HUES6 (cell line): Measurements from ENCODE around the gene ERBB4.
"Not testable (repeated sequence)": the region's sequence is repeated elsewhere in the genome, so short reads cannot be mapped to it uniquely, and the experiment has no call there.

ENCODE experiments used
- H3K27ac ChIP-seq: 2 replicates; pipeline ENCODE4 v1.7.0; 2013; ENCODE audit warnings: low read depth, mild to moderate bottlenecking, low read length, inconsistent platforms
- H3K27me3 ChIP-seq: 2 replicates; pipeline ENCODE4 v1.6.1; 2013; ENCODE audit warnings: low read length; ENCODE audit not compliant: control insufficient read depth, insufficient read depth
- H3K36me3 ChIP-seq: 2 replicates; pipeline ENCODE4 v1.6.1; 2013; ENCODE audit warnings: low read length; ENCODE audit not compliant: control insufficient read depth, insufficient read depth
- H3K4me1 ChIP-seq: 2 replicates; pipeline ENCODE4 v1.6.1; 2013; ENCODE audit warnings: low read length; ENCODE audit not compliant: control insufficient read depth, insufficient read depth
- H3K4me3 ChIP-seq: 2 replicates; pipeline ENCODE4 v1.5.1; 2013; ENCODE audit warnings: low read depth, low read length
- H3K9ac ChIP-seq: one replicate; pipeline ENCODE4 v1.6.1; 2013; ENCODE audit warnings: mild to moderate bottlenecking, low read length
- H3K9me3 ChIP-seq: 2 replicates; pipeline ENCODE4 v1.6.1; 2013; ENCODE audit warnings: low read depth, low read length; ENCODE audit not compliant: control insufficient read depth, insufficient read depth

The ERBB4 gene

DNA sequence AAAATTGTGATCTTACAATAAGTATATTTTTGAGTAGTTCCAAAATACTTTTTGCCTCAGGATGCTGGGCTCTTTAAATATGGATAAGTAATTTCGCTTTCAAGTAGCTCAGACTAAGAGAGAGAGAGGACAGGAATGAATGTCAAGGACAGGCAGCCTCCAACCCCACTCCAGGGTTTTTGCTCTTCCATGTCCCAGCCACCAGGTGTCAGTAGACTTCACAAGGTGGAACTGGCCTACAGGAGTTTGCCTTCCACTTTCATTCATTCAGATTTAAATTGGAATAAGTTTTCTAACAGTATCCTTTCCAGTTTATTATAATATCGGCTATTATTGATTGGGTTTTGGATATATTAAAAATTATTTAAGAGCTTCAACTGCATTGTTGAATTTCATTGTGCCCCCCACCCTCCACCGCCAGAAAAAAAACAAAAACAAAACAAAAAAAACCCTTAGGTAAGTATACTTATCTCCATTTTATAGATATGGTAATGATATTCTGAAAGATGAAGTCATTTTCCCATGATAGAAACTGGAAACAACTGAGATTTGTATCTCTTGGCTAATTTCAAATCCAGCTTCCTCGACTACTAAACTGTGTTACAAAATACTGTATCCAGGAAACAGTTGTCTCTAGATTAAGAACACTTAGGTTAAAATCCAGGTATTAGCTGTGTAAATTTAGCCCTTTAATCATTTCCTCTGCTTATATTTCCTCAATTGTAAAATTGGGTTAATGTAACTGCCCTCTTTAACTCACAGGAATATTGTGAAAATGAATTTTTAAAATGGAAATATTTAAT lies 793.1 kb downstream of the ERBB4 start:
- no peak overlapping the region for H3K4me3 ChIP-seq
- no peak overlapping the region for H3K27ac ChIP-seq

DNA sequence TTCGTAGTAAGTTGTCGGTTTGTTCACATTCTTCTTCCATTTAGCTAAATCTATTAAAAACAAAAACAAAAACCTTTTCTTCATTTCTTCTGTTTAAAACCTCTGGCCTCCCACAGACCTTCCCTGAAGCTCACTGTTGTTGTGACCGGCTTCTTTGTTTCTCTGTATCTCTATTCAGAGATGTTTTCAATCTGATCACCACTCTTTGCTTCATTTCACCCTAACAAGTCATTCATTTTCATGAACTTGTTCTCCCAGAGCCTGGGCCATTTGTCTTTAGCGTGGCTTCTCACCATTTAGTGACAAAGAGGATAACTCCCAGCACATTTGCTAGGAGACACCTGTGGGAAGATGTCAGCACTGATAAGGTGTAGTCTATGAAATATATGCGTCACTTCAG lies 794.2 kb downstream of the ERBB4 start:
- no peak overlapping the region for H3K4me3 ChIP-seq
- H3K27ac ChIP-seq: no peak overlapping the region
- no peaks in the 10 kb centered on the region for H3K9me3 ChIP-seq
- no peaks in the 10 kb centered on the region for H3K27me3 ChIP-seq
- no peaks in the 10 kb centered on the region; the same call in 1 of the 2 replicates for H3K4me1 ChIP-seq
- no peak overlapping the region for H3K9ac ChIP-seq
- no peaks in the 10 kb centered on the region for H3K36me3 ChIP-seq

More for the DNA sequence above, 793.1 kb downstream of the ERBB4 start:
- Histone ChIP-seq H3K36me3 (no peaks in the 10 kb centered on the region), H3K9ac (no peak overlapping the region), H3K4me1 (no peaks in the 10 kb centered on the region; the same call in 1 of the 2 replicates), H3K27me3 (no peaks in the 10 kb centered on the region), H3K9me3 (no peaks in the 10 kb centered on the region)

DNA sequence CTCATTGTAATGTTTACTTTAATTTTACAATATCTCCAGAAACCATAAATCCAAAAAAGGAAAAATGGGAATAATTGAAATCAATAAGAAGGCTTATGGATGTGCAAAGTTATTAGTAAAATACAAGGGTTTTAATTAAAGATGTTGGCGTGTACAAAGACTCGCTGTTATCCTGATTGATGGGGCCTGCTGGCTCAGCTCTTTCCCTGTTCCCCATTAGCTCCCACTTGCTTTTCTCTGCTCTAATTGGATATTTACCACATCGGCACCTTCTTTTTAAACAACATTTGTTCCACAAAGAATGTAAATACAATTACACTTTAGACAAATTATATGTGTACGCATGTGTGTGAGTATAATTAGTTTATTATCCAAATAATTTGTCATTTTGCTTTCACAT lies 796.6 kb downstream of the ERBB4 start:
- Histone ChIP-seq H3K4me3 (no peak overlapping the region), H3K4me1 (no peaks in the 10 kb centered on the region; the same call in 1 of the 2 replicates), H3K9ac (no peak overlapping the region), H3K9me3 (no peaks in the 10 kb centered on the region), H3K36me3 (no peaks in the 10 kb centered on the region), H3K27me3 (no peaks in the 10 kb centered on the region), H3K27ac (no peak overlapping the region)

DNA sequence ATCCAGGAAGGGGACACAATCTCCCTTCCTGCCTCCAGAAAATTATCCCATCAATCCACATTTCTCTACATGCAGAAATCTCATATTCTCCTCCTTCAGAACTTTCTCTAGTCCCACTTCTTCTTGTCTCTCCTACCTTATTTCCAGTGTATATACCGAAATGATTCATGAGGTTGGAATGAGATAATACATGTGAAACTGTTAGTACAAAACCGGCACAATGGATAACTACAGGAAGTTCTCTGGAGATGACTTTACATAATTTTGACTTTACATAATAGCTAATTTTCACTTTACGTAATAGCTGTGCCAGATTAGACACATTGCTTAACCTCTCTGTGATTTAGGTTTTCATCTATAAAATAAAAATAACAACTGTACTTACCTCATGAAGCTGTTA lies 801.3 kb downstream of the ERBB4 start:
- Histone ChIP-seq H3K4me1 (no peaks in the 10 kb centered on the region), H3K27me3 (no peaks in the 10 kb centered on the region), H3K27ac (no peak overlapping the region), H3K9me3 (no peaks in the 10 kb centered on the region), H3K4me3 (no peak overlapping the region), H3K36me3 (no peaks in the 10 kb centered on the region), H3K9ac (no peak overlapping the region)

DNA sequence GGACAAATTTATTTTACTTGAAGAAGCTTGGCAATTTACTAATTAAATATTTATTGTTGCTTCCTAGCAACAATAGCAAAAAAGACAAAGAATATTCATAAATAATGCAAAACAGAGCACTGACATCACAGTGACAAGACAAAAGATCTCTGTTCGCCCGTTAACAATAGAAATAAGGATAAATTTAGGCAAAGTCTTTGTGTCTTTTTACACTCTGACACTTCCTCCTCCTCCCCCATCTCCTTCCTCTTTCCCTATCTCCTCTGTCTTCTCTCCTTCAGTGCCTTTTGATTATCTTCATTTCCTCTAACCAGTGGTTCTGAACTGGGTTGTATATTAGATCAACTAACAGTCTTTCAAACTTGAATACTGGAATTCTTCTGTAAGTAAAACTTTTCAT lies 808.4 kb downstream of the ERBB4 start:
- Histone ChIP-seq H3K27me3 (no peaks in the 10 kb centered on the region), H3K9ac (no peak overlapping the region), H3K27ac (no peak overlapping the region), H3K4me1 (no peaks in the 10 kb centered on the region), H3K9me3 (no peaks in the 10 kb centered on the region), H3K4me3 (no peak overlapping the region), H3K36me3 (no peaks in the 10 kb centered on the region)

DNA sequence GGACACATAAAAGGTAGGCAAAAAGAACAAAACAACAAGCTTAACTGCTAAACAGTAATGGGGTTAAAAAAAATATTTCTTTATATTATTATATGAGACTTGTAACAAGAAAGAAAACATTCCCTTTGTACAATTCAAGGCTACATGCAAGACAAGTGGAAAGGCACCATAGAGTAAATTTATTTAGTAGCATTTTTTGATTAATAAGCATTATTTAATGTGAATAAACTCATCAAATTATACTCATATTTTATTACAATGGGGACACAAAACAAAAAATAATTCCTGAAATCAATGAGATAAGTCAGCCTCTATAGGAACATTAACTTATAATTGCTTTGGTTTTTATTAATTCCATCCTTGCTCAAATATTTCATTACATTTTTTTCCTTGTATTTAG lies 809.2 kb downstream of the ERBB4 start:
- H3K27me3 ChIP-seq: no peaks in the 10 kb centered on the region
- H3K36me3 ChIP-seq: no peaks in the 10 kb centered on the region
- H3K4me3 ChIP-seq: no peak overlapping the region
- H3K9me3 ChIP-seq: no peaks in the 10 kb centered on the region
- H3K4me1 ChIP-seq: no peaks in the 10 kb centered on the region
- H3K27ac ChIP-seq: no peak overlapping the region
- H3K9ac ChIP-seq: no peak overlapping the region

DNA sequence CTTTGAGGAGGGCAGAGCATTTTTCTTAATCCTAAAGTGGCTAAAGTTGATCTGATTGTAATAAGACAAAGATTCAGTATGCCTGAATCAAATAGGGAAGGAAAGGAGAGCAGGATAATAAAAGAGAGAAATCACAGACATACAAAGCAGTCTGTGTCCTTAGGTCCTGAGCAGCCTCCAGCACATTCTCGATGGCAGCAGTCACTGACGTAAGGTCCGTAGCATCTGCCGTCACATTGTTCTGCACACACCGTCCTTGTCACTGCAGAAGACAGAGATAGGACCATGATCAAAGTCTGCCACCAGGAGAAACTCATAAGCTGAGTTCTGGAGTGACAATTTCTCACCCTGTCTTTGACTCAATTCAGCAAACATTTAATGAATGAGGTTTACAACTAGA lies 813.7 kb downstream of the ERBB4 start:
- no peaks in the 10 kb centered on the region for H3K27me3 ChIP-seq
- no peaks in the 10 kb centered on the region for H3K9me3 ChIP-seq
- no peak overlapping the region for H3K27ac ChIP-seq
- H3K4me1 ChIP-seq: no peaks in the 10 kb centered on the region
- H3K4me3 ChIP-seq: no peak overlapping the region
- H3K36me3 ChIP-seq: no peaks in the 10 kb centered on the region
- H3K9ac ChIP-seq: no peak overlapping the region

DNA sequence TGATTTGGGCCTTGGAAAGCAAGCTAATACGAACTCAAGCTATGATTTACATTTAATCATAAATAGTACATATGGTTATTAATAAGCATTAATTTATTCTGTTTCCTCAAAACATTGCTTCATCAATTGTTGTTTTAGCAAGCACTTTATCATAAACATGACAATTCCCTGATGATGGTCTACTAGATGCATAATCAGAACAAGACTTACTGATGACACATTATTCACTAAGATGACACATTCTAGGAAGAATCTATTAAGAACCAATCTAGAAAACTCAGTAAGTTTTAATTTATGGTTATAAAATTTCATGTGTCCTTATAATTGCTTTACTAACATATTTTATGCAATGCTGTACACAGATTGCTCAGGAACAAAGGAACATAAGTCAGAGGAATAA lies 815.2 kb downstream of the ERBB4 start:
- Histone ChIP-seq H3K4me3 (no peak overlapping the region), H3K27ac (no peak overlapping the region), H3K9ac (no peak overlapping the region), H3K4me1 (no peaks in the 10 kb centered on the region), H3K9me3 (no peaks in the 10 kb centered on the region), H3K27me3 (no peaks in the 10 kb centered on the region), H3K36me3 (no peaks in the 10 kb centered on the region)

DNA sequence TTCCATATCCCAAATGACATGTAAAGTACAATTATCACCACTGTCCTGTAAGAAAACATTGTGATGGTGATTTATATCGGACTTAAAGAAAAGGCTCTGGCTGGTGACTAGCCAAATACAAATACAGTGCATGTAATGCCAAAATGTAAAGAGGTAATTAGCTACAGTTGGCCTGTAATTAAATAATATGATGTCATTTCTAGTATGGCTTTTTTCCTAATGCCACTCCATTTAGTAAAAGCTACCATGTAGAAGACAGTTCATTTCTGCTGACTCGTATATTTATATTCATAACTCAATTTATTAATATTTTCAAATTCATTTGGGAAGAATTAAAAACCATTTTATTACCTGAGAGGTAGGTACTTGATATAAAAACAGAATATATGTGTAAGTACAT lies 815.7 kb downstream of the ERBB4 start:
- H3K4me1 ChIP-seq: no peaks in the 10 kb centered on the region
- no peak overlapping the region for H3K4me3 ChIP-seq
- H3K9me3 ChIP-seq: no peaks in the 10 kb centered on the region
- H3K27me3 ChIP-seq: no peaks in the 10 kb centered on the region
- no peak overlapping the region for H3K27ac ChIP-seq
- no peak overlapping the region for H3K9ac ChIP-seq
- H3K36me3 ChIP-seq: no peaks in the 10 kb centered on the region

DNA sequence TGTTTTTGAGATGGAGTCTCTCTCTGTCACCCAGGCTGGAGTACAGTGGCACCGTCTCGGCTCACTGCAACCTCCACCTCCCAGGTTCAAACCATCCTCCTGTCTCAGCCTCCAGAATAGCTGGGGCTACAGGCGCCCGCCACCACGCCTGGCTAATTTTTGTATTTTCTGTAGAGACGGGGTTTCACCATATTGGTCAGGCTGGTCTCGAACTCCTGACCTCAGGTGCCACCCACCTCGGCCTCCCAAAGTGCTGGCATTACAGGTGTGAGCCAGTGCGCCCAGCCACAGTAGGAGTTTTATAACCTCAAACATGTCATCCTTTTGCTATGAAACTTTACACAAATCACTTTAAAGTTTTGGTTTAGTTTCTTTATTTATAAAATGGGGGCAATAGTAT lies 816.7 kb downstream of the ERBB4 start:
- H3K4me1 ChIP-seq, H3K9me3 ChIP-seq, H3K27me3 ChIP-seq, H3K36me3 ChIP-seq, H3K4me3 ChIP-seq, H3K27ac ChIP-seq, H3K9ac ChIP-seq: not testable (repeated sequence)

DNA sequence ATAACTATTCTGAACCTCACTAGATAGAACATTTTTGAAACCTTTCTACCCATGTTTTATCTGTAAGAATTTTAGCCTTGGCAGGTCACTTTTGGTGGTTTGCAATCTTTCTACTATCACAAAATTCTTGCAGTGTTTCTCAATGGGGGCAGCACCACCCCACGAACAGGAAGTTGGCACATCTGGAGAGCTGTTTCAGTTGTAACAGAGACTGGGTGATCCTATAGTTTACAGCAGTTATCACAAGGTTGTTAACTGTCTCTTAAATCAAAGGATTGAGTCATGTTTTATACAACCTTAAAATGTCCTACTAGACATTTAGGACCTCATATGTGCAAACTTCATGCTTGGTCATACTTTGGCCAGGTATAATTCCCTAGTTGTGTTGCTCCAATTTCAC lies 829.2 kb downstream of the ERBB4 start:
- H3K27ac ChIP-seq: no peak overlapping the region
- no peak overlapping the region for H3K9ac ChIP-seq
- H3K4me1 ChIP-seq: no peaks in the 10 kb centered on the region
- no peaks in the 10 kb centered on the region for H3K27me3 ChIP-seq
- no peak overlapping the region for H3K4me3 ChIP-seq
- H3K36me3 ChIP-seq: no peaks in the 10 kb centered on the region
- no peaks in the 10 kb centered on the region for H3K9me3 ChIP-seq
